Neutrophil (primary cell): ENCODE results near the gene MPO.

Experiments used
- H3K27ac ChIP-seq: fragments of 200-600 bp; sonication (generic); 2 replicates; pipeline ENCODE4 v1.5.1; 2016; ENCODE audit warnings: mild to moderate bottlenecking, moderate library complexity
- H3K27me3 ChIP-seq: fragments of 200-600 bp; sonication (generic); 2 replicates; pipeline ENCODE4 v1.6.0; 2016; ENCODE audit warnings: mild to moderate bottlenecking
- H3K36me3 ChIP-seq: fragments of 200-600 bp; sonication (generic); 2 replicates; pipeline ENCODE4 v1.5.1; 2017
- H3K4me1 ChIP-seq, 2 experiments: fragments of 200-600 bp in 1 of 2; sonication (generic) in 1 of 2; 1 replicate in 1 of 2; 2 replicates in 1 of 2; pipeline versions ENCODE4 v1.5.1 to v1.6.1; 2013 to 2016; ENCODE audit warnings: low read depth in 1 of 2, low read length in 1 of 2, mild to moderate bottlenecking in 1 of 2, moderate library complexity in 1 of 2; ENCODE audit not compliant: control insufficient read depth in 1 of 2, insufficient read depth in 1 of 2
- H3K4me3 ChIP-seq, 2 experiments: fragments of 200-600 bp in 1 of 2; sonication (generic) in 1 of 2; 1 replicate in 1 of 2; 2 replicates in 1 of 2; pipeline ENCODE4 v1.5.1; 2013 to 2016; ENCODE audit warnings: low read depth in 1 of 2, low read length in 1 of 2, mild to moderate bottlenecking in 1 of 2, moderate library complexity in 1 of 2
- H3K9me3 ChIP-seq: fragments of 200-600 bp; sonication (generic); 2 replicates; pipeline ENCODE4 v1.5.1; 2016
- CTCF ChIP-seq: fragments of 200-600 bp; sonication (generic); IDR thresholded peaks from 2 replicates; pipeline ENCODE4 v1.5.1; 2016; ENCODE audit warnings: antibody characterized with exemption

MPO gene

DNA sequence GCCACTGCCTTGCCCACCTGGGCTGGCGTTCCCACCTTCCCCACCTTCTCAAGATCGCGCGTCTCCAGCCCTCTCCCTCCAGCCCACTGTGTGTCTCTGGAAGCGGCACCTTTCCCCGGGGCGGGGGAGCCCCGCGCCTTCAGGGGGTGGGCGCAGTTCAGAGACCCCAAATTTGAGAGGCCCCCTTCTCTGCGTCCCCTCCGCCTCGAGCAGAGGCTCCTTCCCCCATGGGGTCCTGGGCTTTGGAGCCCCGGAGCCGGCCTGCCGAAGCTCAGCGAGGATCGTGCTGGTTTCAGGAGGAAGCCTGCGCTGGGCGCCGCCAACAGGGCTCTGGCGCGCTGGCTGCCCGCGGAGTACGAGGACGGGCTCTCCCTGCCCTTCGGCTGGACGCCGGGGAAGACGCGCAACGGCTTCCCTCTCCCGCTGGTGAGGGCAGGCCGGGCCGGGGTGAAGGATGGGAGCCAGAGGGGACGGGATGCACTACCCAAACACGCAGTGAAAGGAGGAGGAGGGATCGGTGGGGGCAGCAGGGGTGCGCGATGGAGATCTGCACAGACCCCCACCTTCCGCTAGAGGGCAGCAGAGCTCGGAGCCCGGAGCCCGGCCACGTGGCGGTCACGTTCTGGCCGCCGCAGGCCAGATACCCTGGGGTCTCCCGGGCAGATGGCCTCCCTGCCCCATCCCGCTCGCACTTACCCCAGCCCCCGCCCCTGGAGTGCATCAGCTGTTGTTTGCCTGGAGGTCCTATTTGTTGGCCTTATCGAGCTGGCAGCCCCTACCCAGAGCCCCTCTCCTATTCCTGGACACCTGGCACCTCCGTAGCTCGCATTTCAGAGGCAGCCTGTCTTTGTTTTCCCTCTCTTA is 31.2 kb downstream of the MPO start:
- peaks cover 67% of the 10 kb centered on the region for H3K27me3 ChIP-seq
- peak overlapping the region; percentile 46 to 59 for H3K4me3 ChIP-seq
- peaks cover 15 to 17% of the 10 kb centered on the region in 2 experiments for H3K4me1 ChIP-seq
- TF ChIP-seq CTCF = peak; percentile 88
- no peaks in the 10 kb centered on the region for H3K36me3 ChIP-seq
- H3K9me3 ChIP-seq = no peaks in the 10 kb centered on the region
- H3K27ac ChIP-seq = no peak overlapping the region

DNA sequence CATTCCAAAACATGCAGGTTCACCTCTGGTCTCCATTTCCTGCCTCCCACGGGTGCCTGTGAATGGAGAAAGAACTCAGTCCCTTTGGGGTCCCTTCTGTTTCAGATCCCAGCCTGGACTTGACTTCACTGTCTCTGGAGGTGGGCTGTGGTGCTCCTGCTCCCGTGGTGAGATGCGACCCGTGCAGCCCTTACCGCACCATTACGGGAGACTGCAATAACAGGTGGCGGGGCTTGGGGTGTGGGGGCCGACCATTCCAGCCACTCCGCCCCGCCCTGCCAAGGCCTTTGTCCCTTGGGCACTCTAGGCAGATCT is 31.8 kb downstream of the MPO start:
- Histone ChIP-seq H3K9me3 (no peaks in the 10 kb centered on the region), H3K4me3 (peak overlapping the region in 1 of 2 experiments; percentile 59), H3K4me1 (peaks cover 15 to 17% of the 10 kb centered on the region in 2 experiments), H3K27me3 (peaks cover 66% of the 10 kb centered on the region), H3K36me3 (no peaks in the 10 kb centered on the region), H3K27ac (no peak overlapping the region)
- TF ChIP-seq CTCF = no peak

DNA sequence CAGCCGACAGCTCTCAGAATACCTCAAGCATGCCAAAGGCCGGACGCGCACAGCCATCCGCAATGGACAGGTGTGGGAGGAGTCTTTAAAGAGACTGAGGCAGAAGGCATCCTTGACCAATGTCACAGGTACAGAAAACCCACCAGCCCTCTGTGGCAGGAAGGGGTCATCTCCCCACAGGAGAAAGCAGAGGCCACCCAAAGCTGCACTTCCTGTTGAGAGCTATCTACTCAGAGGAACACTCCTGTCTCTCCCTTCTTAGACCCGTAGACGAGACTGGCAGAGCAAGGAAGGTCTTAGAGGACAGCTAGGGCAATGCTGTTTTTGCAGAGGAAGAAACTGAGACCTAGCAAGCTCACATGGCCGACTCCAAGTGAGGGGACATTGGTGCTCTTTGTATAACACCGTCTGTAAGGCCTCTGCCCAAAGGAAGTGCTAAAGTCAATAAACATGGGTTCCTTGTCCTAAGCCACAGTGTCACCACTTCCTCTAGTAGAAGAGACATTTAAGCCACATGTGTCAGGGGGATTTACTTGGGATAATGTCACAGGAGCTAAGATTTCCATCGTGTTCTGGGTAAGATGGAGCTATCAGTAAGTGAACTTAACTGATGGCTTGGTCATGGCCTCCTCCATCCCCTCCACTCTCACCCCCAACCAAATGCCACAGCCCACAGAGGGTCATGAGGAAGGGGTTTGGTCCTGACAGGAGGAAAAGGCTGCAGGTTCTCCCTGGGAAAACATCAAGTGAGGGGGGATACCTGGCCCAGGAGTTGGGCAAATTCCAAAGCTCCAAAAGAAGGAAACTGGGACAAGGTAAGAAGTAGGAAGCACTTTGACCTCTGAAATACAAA is 33.0 kb downstream of the MPO start:
- no peak for TF ChIP-seq CTCF
- Histone ChIP-seq H3K27ac (no peak overlapping the region), H3K9me3 (no peaks in the 10 kb centered on the region), H3K4me1 (peaks cover 15 to 17% of the 10 kb centered on the region in 2 experiments), H3K4me3 (no peak overlapping the region), H3K36me3 (no peaks in the 10 kb centered on the region), H3K27me3 (peaks cover 70% of the 10 kb centered on the region)

GRCh38 chr17:58246781-58247180 is 34.0 kb downstream of the MPO start:
- Histone ChIP-seq H3K27me3 (peaks cover 73% of the 10 kb centered on the region), H3K4me3 (no peak overlapping the region)

More at GRCh38 chr17:58246781-58247180, 34.0 kb downstream of the MPO start:
- Histone ChIP-seq H3K4me1 (peaks cover 15 to 17% of the 10 kb centered on the region in 2 experiments), H3K27ac (no peak overlapping the region), H3K36me3 (no peaks in the 10 kb centered on the region), H3K9me3 (no peaks in the 10 kb centered on the region)
- no peak for TF ChIP-seq CTCF
